Lung (tissue), 12 donors: Measurements from ENCODE around the gene CACNA1D. TPM values are rescaled to one million over a fixed set of nuclear protein-coding genes. Genes with fewer than 3 reads are reported as not detected.

Experiments used
- ATAC-seq: fragments of 200-7000 bp; cut with Tn5 transposase; one replicate; pipeline ENCODE4 v1.9.1; 2020; ENCODE audit warnings: moderate number of reproducible peaks; ENCODE audit not compliant: insufficient read depth, low FRiP score
- DNase-seq, 3 donors: peaks; one replicate each; pipeline ENCODE4 v3.0.0-alpha.2; 2013 to 2017
- H3K27ac ChIP-seq, 2 donors: one replicate each; pipeline ENCODE4 v1.5.1; 2013; ENCODE audit warnings: mild to moderate bottlenecking in 2 of 2, moderate library complexity in 2 of 2, control low read depth in 1 of 2, inconsistent platforms in 1 of 2, low read depth in 1 of 2, low read length in 1 of 2
- H3K27me3 ChIP-seq, 3 donors: one replicate each; pipeline ENCODE4 v1.5.1; 2013; ENCODE audit warnings: low read length in 2 of 3; ENCODE audit not compliant: control insufficient read depth in 3 of 3, insufficient read depth in 3 of 3
- H3K36me3 ChIP-seq, 4 donors: one replicate each; pipeline ENCODE4 v1.5.1; 2013; ENCODE audit warnings: low read length in 4 of 4, mild to moderate bottlenecking in 1 of 4, moderate library complexity in 1 of 4; ENCODE audit not compliant: control insufficient read depth in 4 of 4, insufficient read depth in 4 of 4
- H3K4me1 ChIP-seq, 5 donors: one replicate each; pipeline ENCODE4 v1.5.1; 2013; ENCODE audit warnings: low read length in 5 of 5, mild to moderate bottlenecking in 2 of 5, moderate library complexity in 1 of 5; ENCODE audit not compliant: control insufficient read depth in 5 of 5, insufficient read depth in 5 of 5
- H3K4me3 ChIP-seq: one replicate; pipeline ENCODE4 v1.5.1; 2013; ENCODE audit warnings: mild to moderate bottlenecking, control low read depth, moderate library complexity
- H3K9ac ChIP-seq, 2 donors: one replicate each; pipeline ENCODE4 v1.5.1; 2013; ENCODE audit warnings: low read length in 2 of 2, control low read depth in 1 of 2; ENCODE audit not compliant: insufficient read depth in 1 of 2
- H3K9me3 ChIP-seq, 4 donors: one replicate each; pipeline ENCODE4 v1.5.1; 2013; ENCODE audit warnings: low read length in 3 of 4, mild to moderate bottlenecking in 1 of 4, moderate library complexity in 1 of 4; ENCODE audit not compliant: control insufficient read depth in 4 of 4, insufficient read depth in 3 of 4
- WGBS, 2 donors: extraction: QIAGEN DNeasy Blood & Tissue Kit; methylation state at CpG; one replicate each; pipeline ENCODE4 v1.1.7; 2013; 5-methylcytosine and 5-hydroxymethylcytosine counted together
- polyA plus RNA-seq, 2 donors: library from polyadenylated mRNA; stranded (reverse); fragments of 200-250 nt; gene quantifications; one replicate each; pipeline ENCODE4 v1.2.1, GENCODE V29; 2013
- total RNA-seq, 2 donors: library from RNA; depleted of rRNA in 1 of 2; stranded (reverse); fragments of >200 nt in 1 of 2; gene quantifications; one replicate each; pipeline ENCODE4 v1.2.1, GENCODE V29; 2014 to 2021
- TF ChIP-seq, protein P1 (sequence below): IDR thresholded peaks from 2 replicates; pipeline ENCODE4 v1.5.1; 2012; ENCODE audit warnings: mild to moderate bottlenecking; ENCODE audit errors: control extremely low read depth, extremely low read depth
- donor health status: control.
- donor health status: control.
- donor health status: Bipolar disorder and iron deficiency.
- donor health status: healthy.
- donor health status: DM: yes; HTN: yes; CAD: no.

The CACNA1D gene
- total and polyA plus RNA-seq, 4 donors, result 2.7 to 96.8 (median 23.1) TPM

DNA sequence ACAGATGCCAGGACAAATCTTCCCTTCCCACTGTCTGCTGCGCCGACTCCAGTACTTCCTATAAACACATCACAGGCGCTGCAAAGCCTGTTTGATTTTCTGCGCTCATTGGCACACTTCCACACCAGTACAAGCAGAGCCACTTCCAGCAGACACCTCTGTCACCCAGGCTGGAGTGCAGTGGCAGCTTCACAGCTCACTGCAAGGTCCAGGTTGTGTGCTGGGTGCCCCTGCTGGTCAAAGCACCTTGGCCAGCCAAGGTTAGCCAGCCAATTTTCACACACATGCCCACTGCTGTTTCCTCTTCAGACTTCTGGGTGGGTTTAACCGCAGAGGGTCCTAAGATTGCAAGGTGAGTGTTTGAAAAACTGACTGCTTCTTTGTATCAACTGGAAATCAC is 346.9 kb downstream of the CACNA1D start:
- Histone ChIP-seq H3K4me3 (no peak overlapping the region), H3K36me3 (no peaks in the 10 kb centered on the region), H3K27ac (no peak overlapping the region), H3K4me1 (peaks cover 0 to 22% (median 4%) of the 10 kb centered on the region in 5 donors), H3K9me3 (no peaks in the 10 kb centered on the region), H3K9ac (no peak overlapping the region), H3K27me3 (no peaks in the 10 kb centered on the region)
- DNase-seq, result no peak
- no peak for ATAC-seq
- TF ChIP-seq, protein P1, sequence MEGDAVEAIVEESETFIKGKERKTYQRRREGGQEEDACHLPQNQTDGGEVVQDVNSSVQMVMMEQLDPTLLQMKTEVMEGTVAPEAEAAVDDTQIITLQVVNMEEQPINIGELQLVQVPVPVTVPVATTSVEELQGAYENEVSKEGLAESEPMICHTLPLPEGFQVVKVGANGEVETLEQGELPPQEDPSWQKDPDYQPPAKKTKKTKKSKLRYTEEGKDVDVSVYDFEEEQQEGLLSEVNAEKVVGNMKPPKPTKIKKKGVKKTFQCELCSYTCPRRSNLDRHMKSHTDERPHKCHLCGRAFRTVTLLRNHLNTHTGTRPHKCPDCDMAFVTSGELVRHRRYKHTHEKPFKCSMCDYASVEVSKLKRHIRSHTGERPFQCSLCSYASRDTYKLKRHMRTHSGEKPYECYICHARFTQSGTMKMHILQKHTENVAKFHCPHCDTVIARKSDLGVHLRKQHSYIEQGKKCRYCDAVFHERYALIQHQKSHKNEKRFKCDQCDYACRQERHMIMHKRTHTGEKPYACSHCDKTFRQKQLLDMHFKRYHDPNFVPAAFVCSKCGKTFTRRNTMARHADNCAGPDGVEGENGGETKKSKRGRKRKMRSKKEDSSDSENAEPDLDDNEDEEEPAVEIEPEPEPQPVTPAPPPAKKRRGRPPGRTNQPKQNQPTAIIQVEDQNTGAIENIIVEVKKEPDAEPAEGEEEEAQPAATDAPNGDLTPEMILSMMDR, result no peak
- WGBS, 2 donors, result 78 to 81% methylated on average over 5 of the region's 5 CpGs

GRCh38 chr3:53842436-53843194 is 348.2 kb downstream of the CACNA1D start:
- Histone ChIP-seq H3K9me3 (no peaks in the 10 kb centered on the region), H3K36me3 (no peaks in the 10 kb centered on the region), H3K4me3 (no peak overlapping the region), H3K27me3 (peaks cover 0 to 8% (median 7%) of the 10 kb centered on the region in 3 donors), H3K4me1 (peaks cover 0 to 24% (median 7%) of the 10 kb centered on the region in 5 donors), H3K9ac (no peak overlapping the region), H3K27ac (no peak overlapping the region)
- ATAC-seq (no peak), DNase-seq (peak; percentile 61 to 82 (median 66))
- TF ChIP-seq, protein P1, result no peak
- 53 to 72% methylated on average over 12 of the region's 12 CpGs for WGBS, 2 donors

GRCh38 chr3:53843195-53844177 is 349.1 kb downstream of the CACNA1D start:
- no peak overlapping the region for H3K27ac ChIP-seq
- H3K27me3 ChIP-seq, result peaks cover 0 to 9% (median 8%) of the 10 kb centered on the region in 3 donors
- no peak overlapping the region for H3K4me3 ChIP-seq

More at GRCh38 chr3:53843195-53844177, 349.1 kb downstream of the CACNA1D start:
- peaks cover 0 to 22% (median 7%) of the 10 kb centered on the region in 5 donors for H3K4me1 ChIP-seq
- TF ChIP-seq, protein P1, result no peak
- DNase-seq (no peak), ATAC-seq (no peak)
- H3K9me3 ChIP-seq, result no peaks in the 10 kb centered on the region
- no peak overlapping the region for H3K9ac ChIP-seq
- WGBS, 2 donors, result 79 to 87% methylated on average over 10 of the region's 10 CpGs
- H3K36me3 ChIP-seq, result no peaks in the 10 kb centered on the region
